HG03521 (cell line): ENCODE data around the gene SCP2.
A peak's percentile ranks its signal among the peaks of the same experiment; 100 is the strongest.
"Not testable (repeated sequence)": the region's sequence is repeated elsewhere in the genome, so short reads cannot be mapped to it uniquely, and the experiment has no call there.

Source experiments
- ATAC-seq: cut with Tn5 transposase; IDR thresholded peaks from one replicate; pipeline ENCODE4 v1.9.1; 2021; ENCODE audit warnings: mild to moderate bottlenecking, moderate library complexity; ENCODE audit not compliant: unreplicated experiment

Gene SCP2

DNA sequence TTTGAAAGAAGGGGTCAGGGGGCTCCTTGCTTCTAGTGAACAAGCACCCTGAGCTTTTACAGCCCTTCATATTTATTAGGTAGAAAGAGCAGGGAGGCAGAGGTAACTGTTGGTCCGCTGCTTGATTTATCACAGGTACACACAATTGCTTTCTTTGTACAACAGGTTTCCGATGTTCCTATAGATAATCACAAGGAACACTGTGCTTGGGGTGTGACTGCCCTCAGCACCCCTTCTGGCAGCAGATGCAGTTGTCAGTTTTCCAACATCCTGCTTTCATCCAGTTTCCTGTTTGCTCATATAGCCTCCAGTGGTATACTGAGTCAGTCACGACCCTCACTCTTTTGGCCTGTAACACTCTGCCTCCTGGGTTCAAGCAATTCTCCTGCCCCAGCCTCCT, 40.6 kb downstream of the SCP2 start:
- ATAC-seq: no peak

DNA sequence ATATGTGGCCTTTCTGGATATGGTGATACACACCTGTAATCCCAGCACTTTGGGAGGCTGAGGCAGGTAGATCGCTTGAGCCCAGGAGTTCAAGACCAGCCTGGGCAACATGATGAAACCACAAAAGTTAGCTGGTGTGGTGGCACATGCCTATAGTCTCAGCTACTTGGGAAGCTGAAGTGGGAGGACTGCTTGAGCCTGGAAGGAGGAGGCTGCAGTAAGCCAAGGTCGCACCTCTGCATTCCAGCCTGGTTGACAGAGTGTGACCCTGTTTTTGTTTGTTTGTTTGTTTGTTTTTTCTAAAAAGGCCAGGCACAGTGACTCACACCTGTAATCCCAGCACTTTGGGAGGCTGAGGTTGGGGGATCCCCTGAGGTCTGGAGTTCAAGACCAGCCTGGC, 42.2 kb downstream of the SCP2 start:
- not testable (repeated sequence) for ATAC-seq

- no peak for ATAC-seq
Measured at GRCh38 chr1:52970149-52970548, 43.1 kb downstream of the SCP2 start.

DNA sequence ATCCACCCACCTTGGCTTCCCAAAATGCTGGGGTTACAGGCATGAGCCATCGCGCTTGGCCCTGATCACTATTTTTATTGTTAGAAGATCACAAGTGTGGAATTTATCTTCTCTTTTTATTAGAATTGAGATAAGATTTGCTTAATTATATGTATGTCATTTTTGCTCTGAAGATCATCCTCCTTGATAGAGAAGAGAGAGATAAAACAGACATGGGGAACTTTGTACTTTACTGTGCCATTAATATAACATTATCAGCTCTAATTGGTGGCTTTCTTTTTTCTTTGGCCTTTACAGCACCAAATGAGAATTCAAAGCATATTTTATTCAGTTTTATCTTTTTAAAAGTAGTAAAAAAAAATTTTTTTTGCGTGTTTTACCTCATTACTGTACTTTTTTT, 46.8 kb downstream of the SCP2 start:
- no peak for ATAC-seq

DNA sequence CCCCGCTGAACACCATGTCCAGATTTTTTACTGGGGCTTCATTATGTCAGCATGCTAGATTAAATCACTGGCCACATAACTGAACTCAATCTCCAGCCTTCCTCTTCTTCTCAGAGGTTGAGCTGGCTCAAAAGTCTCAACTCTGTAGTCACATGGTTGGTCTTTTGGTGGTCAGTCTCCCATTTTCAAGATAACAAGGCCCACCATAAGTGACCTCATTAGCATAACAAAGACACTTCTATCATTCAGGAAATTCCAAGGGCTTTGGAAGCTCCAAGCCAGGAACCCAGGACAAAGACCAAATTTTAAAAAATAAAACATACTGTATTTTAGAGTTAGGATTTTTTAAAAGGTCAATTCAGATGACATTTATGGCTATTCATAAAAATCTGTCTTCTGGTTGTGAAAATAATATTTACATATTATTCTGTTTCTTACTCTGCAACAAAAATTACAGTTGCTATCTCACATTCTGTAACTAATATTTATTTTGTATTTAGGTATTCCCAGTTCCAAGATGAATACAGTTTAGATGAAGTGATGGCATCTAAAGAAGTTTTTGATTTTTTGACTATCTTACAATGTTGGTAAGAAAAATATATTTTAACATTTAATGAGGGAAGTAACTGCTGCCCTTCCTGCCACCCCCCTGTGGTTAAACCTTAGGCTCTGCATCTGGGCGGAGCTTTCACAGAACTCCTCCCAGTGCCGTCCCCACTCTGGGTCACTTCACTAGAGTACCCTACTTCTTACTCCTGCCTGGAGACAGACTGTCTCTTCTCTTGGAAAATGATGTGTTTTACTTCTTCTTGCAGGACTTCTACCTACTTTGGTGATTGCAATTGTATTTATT, 49.3 kb downstream of the SCP2 start:
- no peak for ATAC-seq

GRCh38 chr1:52978045-52978444, 51.0 kb downstream of the SCP2 start:
- ATAC-seq: no peak

DNA sequence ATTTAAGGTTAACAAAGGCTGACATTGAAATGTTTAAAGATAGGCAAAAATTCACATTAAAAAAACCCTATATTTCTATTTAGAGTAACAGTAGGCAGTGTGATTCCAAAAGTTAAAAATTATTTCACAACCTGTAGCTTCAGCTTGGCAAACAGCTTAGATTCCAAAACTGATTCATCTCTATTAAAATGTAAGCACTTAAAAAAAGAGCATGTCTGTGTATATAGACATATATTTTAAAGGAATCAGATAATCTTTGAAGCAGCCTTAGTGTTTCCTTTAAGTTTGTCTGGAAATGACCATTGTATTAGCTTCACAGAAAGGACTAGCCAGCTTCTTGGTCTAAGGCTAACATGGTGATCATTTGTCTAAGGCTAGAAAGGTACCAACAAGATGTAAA, 65.7 kb downstream of the SCP2 start:
- ATAC-seq: not testable (repeated sequence)

- no peak for ATAC-seq
Measured at GRCh38 chr1:52994656-52995055, 67.6 kb downstream of the SCP2 start.

DNA sequence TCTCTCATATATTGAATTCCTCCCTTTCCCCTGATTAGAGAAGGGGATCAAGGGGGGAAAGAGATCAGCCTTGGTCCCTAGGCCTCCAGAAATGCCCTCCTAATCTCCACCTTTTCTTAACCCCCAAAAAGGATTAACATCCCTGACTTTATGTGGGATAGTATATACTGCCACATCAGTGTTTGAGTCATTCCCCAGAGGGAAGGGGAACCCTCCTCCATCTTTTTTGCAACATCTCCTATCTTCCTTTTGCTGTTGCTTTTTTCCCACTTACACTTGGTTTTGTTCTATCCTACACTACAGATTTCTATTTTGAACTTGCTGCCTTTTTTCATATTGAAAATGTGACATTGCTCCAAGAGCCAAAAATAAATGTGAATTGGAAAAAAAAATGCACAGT, 69.6 kb downstream of the SCP2 start:
- ATAC-seq: no peak

GRCh38 chr1:53001128-53001527, 74.1 kb downstream of the SCP2 start:
- ATAC-seq: no peak

- ATAC-seq: not testable (repeated sequence)
Measured at GRCh38 chr1:53006612-53007011, 79.5 kb downstream of the SCP2 start.

DNA sequence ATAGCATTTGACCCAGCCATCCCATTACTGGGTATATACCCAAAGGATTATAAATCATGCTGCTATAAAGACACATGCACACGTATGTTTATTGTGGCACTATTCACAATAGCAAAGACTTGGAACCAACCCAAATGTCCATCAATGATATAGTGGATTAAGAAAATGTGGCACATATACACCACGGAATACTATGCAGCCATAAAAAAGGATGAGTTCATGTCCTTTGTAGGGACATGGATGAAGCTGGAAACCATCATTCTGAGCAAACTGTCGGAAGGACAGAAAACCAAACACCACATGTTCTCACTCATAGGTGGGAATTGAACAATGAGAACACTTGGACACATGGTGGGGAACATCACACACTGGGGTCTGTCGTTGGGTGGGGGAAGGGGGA, 83.2 kb downstream of the SCP2 start:
- ATAC-seq: not testable (repeated sequence)

GRCh38 chr1:53011175-53011574, 84.1 kb downstream of the SCP2 start:
- ATAC-seq: no peak

DNA sequence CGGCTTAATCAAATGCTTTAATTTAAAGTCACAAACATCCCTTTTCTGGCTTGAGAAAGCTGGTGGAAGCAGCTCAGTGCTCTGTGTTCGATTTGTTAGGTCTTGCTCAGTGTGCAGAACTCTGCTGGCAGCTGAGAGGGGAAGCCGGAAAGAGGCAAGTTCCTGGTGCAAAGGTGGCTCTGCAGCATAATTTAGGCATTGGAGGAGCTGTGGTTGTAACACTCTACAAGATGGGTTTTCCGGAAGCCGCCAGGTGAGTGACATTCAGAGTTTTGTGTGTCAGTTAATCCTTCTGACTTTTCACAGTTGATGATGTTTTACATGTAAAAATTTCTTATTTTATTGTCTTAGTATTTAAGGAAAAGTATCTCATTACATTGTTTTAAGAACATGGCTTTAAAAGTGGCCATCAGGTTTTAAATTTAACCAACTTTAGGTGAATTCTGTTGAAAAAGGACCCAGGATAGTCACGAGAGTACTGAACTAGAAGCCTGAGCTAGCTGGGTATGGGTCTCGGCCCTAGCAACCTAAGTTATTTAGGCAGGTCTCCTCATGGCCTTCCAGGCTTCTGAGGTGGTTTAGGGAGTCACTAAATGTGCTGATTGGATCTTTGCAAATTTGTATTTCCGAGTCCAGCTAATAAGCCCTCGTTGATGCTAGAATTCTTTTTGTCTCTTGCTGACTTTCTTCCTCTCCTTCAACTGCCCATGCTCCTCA, 87.9 kb downstream of the SCP2 start:
- ATAC-seq: peak; percentile 90

DNA sequence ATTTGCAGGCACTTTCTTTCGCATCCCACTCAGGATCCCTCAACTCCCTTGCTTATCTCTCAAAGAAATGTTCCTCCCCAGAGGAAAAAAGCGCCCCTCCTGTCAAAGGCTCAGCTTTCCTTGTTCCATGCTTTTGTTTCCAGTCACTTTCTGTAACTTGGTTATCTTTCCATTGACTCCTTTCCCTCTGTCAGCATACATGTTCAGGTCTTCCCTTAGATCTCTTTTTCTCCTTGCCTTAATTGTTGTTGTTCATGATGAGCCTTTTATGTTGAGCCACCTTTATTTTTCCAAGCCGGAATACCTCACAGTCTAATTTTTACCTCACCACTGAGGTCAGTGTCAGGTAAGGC, 88.4 kb downstream of the SCP2 start:
- no peak for ATAC-seq

DNA sequence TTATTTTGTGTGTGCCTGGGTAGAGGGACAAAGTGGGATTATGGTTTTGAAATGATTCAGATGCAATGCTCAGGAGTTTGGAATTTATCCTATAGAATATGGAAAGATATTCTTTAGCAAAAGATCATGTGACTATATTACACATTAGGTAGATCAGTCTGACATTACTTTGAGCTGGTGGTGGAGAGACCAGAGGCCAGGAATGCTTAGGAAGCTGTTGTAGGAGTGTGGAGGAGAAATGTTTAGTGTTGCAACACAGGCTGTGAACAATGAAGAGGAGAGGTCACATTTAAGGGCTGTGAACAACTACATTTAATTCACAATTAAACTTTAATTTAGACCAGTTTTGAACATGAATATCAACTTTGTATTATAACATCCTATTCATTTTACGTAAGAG, 89.6 kb downstream of the SCP2 start:
- no peak for ATAC-seq

DNA sequence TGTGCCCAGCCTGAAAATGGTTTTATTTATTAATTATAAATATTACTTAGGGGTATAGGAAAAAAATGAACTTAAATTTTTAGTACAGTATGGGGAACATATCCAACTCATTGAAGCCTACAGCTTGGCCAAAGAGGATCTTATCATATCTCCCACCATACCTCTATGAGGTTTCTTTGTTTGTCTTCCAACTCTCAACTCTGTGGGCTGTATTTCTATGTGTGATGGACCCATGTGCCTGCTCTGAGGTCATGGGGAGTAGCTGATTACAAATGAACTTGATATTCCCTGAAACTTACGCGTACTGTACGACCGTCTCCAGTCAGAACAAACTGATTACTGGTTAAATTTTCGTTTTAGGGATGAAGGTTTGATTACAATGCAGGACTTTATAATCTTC, 93.5 kb downstream of the SCP2 start:
- ATAC-seq: no peak

DNA sequence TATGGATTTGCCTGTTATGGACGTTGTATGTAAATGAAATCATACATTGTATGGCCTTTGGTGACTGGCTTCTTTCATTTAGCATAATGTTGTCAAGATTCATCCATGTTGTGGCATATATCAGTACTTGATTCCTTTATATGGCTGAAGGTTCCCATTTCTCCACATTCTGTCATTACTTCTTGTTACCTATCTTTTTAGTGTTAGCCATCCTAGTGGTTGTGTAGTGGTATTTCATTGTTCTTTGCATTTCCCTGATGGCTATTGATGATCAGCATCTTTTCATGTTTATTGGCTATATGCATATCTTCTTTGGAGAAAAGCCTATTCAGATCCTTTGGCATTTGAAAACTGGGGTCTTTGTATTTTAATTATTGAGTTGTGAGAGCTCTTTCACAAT, 95.1 kb downstream of the SCP2 start:
- no peak for ATAC-seq

DNA sequence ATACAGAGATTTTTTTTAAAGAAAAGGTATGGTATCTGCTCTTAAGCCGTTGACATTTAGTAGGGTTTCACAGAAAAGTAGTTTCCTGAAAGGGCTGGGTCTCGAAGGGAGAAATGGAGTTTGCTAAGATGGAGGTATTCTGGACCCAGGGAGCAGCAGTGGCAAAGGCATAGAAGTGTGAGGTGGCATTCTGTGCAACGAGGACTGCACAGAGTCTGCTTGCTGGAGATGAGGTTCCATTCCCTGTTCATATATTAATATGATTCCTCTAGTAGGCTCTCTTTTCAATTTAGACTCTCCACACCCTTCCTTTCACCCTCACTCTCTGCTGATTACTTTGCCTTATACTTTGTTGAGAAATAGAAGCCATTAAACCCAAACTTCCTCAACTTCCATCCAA, 96.5 kb downstream of the SCP2 start:
- no peak for ATAC-seq

- no peak for ATAC-seq
Measured at GRCh38 chr1:53024117-53024516, 97.0 kb downstream of the SCP2 start.

GRCh38 chr1:53025034-53025768, 98.1 kb downstream of the SCP2 start:
- no peak for ATAC-seq

- ATAC-seq: no peak
Measured at GRCh38 chr1:53025769-53026112, 98.7 kb downstream of the SCP2 start.
